Endothelial cell (in vitro differentiated cells): ENCODE data around the gene LAMC2. TPM values are rescaled to one million over a fixed set of nuclear protein-coding genes. Genes with fewer than 3 reads are reported as not detected.

Experiments used
- DNase-seq: peaks from one replicate; pipeline ENCODE4 v3.0.0; 2021; ENCODE audit warnings: low spot score
- H3K27ac Mint-ChIP-seq: one replicate; pipeline ENCODE4 v1.8.0; 2021; ENCODE audit warnings: mixed read lengths, inconsistent platforms; ENCODE audit not compliant: unreplicated experiment
- H3K27me3 Mint-ChIP-seq: one replicate; pipeline ENCODE4 v1.8.0; 2021; ENCODE audit warnings: mild to moderate bottlenecking, moderate library complexity, mixed read lengths, inconsistent platforms; ENCODE audit not compliant: unreplicated experiment
- H3K36me3 Mint-ChIP-seq: one replicate; pipeline ENCODE4 v1.8.0; 2021; ENCODE audit warnings: mild to moderate bottlenecking, low read depth, mixed read lengths, inconsistent platforms; ENCODE audit not compliant: unreplicated experiment
- H3K4me1 Mint-ChIP-seq: one replicate; pipeline ENCODE4 v1.8.0; 2021; ENCODE audit warnings: mild to moderate bottlenecking, mixed read lengths, inconsistent platforms; ENCODE audit not compliant: unreplicated experiment
- H3K4me3 Mint-ChIP-seq: one replicate; pipeline ENCODE4 v1.8.0; 2021; ENCODE audit warnings: mild to moderate bottlenecking, mixed read lengths, inconsistent platforms; ENCODE audit not compliant: unreplicated experiment
- H3K9me3 Mint-ChIP-seq: one replicate; pipeline ENCODE4 v1.8.0; 2021; ENCODE audit warnings: mixed read lengths, inconsistent platforms; ENCODE audit not compliant: unreplicated experiment
- CTCF ChIP-seq: fragments of 200-600 bp; sonication (generic); IDR thresholded peaks from one replicate; pipeline ENCODE4 v1.5.0; 2021; ENCODE audit warnings: antibody characterized with exemption; ENCODE audit not compliant: unreplicated experiment
- total RNA-seq: library from RNA; stranded (reverse); fragmentation: NEBNext Ultra II Directional; extraction: Animal tissue kit (Norgen Biotek cat#: 25700); gene quantifications from one replicate; pipeline ENCODE4 v1.2.1, GENCODE V29; 2021; ENCODE audit not compliant: unreplicated experiment

Gene LAMC2
- total RNA-seq, 1 donor from 2014 or later: 2.3 TPM

- Mint-ChIP-seq H3K27ac (no peak overlapping the region), H3K9me3 (no peaks in the 10 kb centered on the region)
Measured at GRCh38 chr1:183249941-183250452, 63.9 kb downstream of the LAMC2 start.

DNA sequence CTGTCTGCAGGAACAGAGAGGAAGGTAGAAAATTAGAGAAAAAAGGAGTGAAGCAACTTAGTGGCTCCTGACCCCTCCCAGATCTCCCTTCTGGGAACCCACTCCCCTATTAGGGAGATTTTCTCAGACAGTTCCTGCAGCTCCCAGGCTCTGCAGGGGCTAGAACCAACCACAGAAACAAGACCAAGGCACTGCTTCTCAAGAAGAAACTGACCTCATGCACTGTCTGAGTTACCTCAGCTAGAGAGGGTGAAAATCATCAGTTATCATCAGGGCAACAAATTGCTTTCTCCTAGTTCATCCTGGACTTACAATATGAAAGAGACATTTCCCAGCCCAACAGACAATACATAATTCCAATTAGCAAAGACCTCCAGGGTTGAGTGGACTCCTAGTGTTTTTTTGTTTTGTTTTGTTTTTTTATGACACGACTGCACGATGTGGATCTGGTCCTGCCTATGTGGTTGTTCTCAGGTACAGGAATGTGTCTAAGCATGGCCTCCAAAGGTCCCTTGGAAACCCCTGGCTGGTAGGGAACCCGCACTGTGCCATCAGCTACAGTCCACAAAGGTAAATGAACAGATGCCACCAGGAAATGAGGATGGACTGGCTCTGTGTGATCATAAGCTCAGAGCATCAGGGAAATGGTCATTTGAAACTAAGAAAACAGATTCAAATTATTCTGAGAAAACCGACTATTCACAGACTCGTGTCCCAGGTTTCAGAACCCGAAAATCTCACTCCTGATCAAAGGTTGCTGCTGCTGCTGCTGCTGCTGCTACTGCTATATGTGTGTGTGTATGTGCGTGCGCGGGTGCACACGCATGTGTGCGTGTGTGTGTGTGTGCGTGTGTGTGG, 65.3 kb downstream of the LAMC2 start:
- Mint-ChIP-seq H3K36me3 (peaks cover 16% of the 10 kb centered on the region), H3K27me3 (peaks cover 2% of the 10 kb centered on the region), H3K4me1 (peaks cover 14% of the 10 kb centered on the region), H3K4me3 (peak overlapping the region; percentile 26), H3K27ac (peak overlapping the region; percentile 2), H3K9me3 (no peaks in the 10 kb centered on the region)
- no peak for DNase-seq
- no peak for TF ChIP-seq CTCF

More at GRCh38 chr1:183249941-183250452, 63.9 kb downstream of the LAMC2 start:
- Mint-ChIP-seq H3K4me1 (peaks cover 14% of the 10 kb centered on the region), H3K27me3 (peaks cover 2% of the 10 kb centered on the region), H3K36me3 (peaks cover 16% of the 10 kb centered on the region), H3K4me3 (peak overlapping the region; percentile 63)
- DNase-seq: no peak
- TF ChIP-seq CTCF: no peak

DNA sequence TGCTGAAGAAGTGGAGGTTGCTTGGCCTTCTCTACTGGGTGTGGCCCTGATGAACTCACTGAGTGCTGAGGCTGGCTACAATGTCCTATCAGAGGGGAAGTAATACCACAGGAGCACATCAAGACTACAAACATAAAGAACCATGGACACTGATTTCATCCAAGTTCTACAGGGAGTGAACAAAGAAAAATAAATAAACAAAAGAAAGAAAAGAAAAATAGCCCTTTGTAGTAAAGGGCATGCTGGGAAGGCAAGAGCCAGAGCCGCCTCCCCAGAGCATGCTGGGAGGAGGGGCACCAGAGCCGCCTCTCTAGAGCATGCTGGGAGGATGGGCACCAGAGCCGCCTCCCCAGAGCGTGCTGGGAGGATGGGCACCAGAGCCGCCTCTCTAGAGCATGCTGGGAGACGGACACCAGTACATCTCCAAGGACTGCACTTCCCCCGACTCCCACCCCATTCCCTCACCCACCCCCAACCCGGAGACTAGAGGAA, 65.9 kb downstream of the LAMC2 start:
- no peak overlapping the region for H3K27ac Mint-ChIP-seq
- peaks cover 16% of the 10 kb centered on the region for H3K36me3 Mint-ChIP-seq
- peak overlapping the region; percentile 26 for H3K4me3 Mint-ChIP-seq
- H3K9me3 Mint-ChIP-seq: no peaks in the 10 kb centered on the region
- no peak for TF ChIP-seq CTCF
- H3K27me3 Mint-ChIP-seq: peaks cover 2% of the 10 kb centered on the region
- DNase-seq: no peak
- peaks cover 14% of the 10 kb centered on the region for H3K4me1 Mint-ChIP-seq

DNA sequence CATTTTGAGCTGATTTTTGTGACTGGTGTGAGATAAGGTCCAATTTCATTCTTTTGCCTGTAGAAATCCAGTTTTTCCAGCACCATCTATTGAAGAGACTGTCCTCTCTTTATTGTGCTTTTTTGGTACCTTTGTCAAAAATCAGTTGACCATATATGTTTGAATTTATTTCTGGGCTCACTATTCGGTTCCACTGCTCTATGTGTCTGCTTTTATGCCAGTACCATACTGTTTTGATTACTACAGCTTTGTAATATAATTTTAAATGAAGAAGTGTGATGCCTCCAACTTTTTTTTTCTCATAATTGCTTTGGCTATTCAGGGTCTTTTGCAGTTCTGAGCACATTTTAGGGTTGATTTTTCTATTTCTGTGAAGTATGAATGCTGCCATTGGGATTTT, 69.0 kb downstream of the LAMC2 start:
- Mint-ChIP-seq H3K36me3 (peaks cover 2% of the 10 kb centered on the region), H3K9me3 (no peaks in the 10 kb centered on the region), H3K4me3 (no peak overlapping the region), H3K4me1 (peaks cover 10% of the 10 kb centered on the region), H3K27ac (no peak overlapping the region), H3K27me3 (peaks cover 2% of the 10 kb centered on the region)
- TF ChIP-seq CTCF: no peak
- no peak for DNase-seq

DNA sequence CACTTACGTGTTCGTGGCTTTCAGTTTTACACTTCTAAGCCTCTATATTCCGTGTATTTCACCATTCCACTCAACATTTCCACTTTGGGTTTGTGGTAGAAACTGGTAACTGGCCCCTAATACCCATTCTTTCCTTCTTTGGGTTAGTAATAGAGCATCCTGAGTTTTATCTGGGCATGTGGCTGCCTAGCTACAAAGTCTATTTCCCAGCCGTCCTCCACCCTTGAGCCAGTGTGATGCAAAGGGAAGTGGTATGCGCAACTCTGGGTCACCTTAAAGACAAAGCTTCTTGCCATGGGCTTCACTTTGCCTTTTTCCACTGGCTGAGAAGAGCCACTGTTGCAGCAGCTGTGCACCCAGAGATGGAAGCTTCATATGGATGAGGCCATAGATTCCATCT, 73.9 kb downstream of the LAMC2 start:
- Mint-ChIP-seq H3K36me3 (no peaks in the 10 kb centered on the region), H3K4me3 (no peak overlapping the region), H3K27ac (no peak overlapping the region), H3K4me1 (peaks cover 6% of the 10 kb centered on the region), H3K9me3 (no peaks in the 10 kb centered on the region), H3K27me3 (peaks cover 3% of the 10 kb centered on the region)
- no peak for DNase-seq
- no peak for TF ChIP-seq CTCF
